ENCODE measurements around the gene ZNF100.

GRCh38 chr19:21704320-21704719 lies 63.1 kb downstream of the ZNF100 start:
- TF ChIP-seq POLR2A (IDR thresholded peaks at IDR 0.05; ENCODE audit: low read length) (no peak), GATA1 (IDR thresholded peaks at IDR 0.05; ENCODE audit: low read depth, low read length) (no peak)
